ENCODE data around the gene SELENOI. TPM values are rescaled to one million over a fixed set of nuclear protein-coding genes. Genes with fewer than 3 reads are reported as not detected.
A peak's percentile ranks its signal among the peaks of the same experiment; 100 is the strongest.
"Not testable (repeated sequence)": the region's sequence is repeated elsewhere in the genome, so short reads cannot be mapped to it uniquely, and the experiment has no call there.

Gene SELENOI, protein sequence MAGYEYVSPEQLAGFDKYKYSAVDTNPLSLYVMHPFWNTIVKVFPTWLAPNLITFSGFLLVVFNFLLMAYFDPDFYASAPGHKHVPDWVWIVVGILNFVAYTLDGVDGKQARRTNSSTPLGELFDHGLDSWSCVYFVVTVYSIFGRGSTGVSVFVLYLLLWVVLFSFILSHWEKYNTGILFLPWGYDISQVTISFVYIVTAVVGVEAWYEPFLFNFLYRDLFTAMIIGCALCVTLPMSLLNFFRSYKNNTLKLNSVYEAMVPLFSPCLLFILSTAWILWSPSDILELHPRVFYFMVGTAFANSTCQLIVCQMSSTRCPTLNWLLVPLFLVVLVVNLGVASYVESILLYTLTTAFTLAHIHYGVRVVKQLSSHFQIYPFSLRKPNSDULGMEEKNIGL
- 10 to 100 TPM; 26.4 TPM for total RNA-seq

DNA sequence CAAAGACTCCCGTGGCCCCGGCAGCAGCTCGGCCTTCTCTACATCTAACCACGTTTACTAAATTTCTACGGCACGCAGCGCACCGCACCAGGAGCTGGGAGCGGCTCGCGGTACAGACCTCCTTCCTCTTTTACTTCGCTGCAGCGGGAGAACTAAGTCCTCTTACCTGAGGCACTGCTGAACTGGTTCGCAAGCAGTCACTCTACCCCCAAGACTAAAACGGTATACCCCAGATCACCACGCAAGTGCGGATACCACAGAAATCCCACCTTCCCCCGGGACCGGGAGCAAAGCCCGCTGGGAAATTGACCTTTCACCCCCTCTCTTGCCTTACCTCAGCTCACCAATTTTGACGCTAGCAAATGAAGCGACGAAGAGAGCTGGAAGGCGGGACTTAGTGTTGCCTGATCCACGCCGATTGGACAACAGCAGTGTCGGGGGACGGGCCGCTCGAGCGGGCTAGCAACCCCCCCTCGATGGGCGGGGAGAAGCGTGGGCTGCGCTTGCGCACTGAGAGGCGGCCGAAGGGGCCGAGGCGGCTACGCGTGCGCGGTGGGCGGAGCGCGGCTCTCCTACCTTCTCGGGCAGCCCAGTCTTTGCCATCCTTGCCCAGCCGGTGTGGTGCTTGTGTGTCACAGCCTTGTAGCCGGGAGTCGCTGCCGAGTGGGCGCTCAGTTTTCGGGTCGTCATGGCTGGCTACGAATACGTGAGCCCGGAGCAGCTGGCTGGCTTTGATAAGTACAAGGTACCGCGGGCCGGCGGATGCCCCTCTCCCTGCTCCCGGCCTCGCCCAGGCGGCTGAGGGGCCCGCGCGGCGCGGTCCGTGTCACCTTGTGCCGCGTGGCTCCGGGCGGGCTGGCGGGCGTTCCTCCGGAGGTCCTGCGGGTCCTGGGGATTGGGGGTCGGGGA lies at the start of gene SELENOI:
Gene SELENOI (plus strand): TSS at position 599 of the 909 bp plus-strand sequence. CDS start 90 bp downstream, at position 689.
- H3K9me3 Mint-ChIP-seq: no peaks in the 10 kb centered on the region
- H3K27me3 Mint-ChIP-seq: no peaks in the 10 kb centered on the region
- H3K36me3 Mint-ChIP-seq: peaks cover 5% of the 10 kb centered on the region
- ATAC-seq (ENCODE audit: low read depth) (peak; percentile 93), DNase-seq (peak; percentile 100)
- H3K4me3 Mint-ChIP-seq: peak within 1 kb of the TSS; percentile 95
- peaks cover 34% of the 10 kb centered on the region for H3K4me1 Mint-ChIP-seq
- POLR2A ChIA-PET: interaction anchor here (0.5 to 3.4 kb wide), 18 partner anchors 9 to 806 kb away, joined by 3 to 21 read pairs (median 3); partner anchors contain the start of genes DRC1, HADHA, HADHB and OTOF
- peak within 1 kb of the TSS; percentile 91 for H3K27ac Mint-ChIP-seq

DNA sequence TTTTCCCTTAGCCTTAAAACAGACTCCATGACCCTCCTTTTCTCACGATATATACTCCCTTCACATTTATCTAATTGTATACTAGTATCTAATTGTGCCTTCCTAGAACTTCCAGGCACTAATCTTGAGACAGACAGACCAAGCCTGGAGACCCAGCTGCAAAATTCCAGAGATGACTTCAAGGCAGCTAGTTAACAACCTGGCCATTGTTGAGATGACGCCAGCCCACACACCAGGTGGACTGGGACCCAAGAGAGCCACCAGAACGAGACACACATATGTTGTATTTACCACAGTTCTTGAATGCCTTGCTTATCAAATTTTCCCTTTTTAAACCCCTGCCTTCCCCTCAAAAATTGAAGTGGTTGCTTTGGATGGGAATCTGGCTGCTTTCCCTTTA lies 48.9 kb upstream of the SELENOI start:
- DNase-seq: no peak
- POLR2A ChIA-PET: interaction anchor here (0.8 kb wide), 1 partner anchor 48 kb away, joined by 3 read pairs; the partner anchor contains the start of gene SELENOI
- no peak overlapping the region for H3K27ac Mint-ChIP-seq
- H3K27me3 Mint-ChIP-seq: peaks cover 2% of the 10 kb centered on the region
- no peaks in the 10 kb centered on the region for H3K4me1 Mint-ChIP-seq
- no peak overlapping the region for H3K4me3 Mint-ChIP-seq
- H3K36me3 Mint-ChIP-seq: no peaks in the 10 kb centered on the region
- no peak for ATAC-seq (ENCODE audit: low read depth)
- no peaks in the 10 kb centered on the region for H3K9me3 Mint-ChIP-seq

DNA sequence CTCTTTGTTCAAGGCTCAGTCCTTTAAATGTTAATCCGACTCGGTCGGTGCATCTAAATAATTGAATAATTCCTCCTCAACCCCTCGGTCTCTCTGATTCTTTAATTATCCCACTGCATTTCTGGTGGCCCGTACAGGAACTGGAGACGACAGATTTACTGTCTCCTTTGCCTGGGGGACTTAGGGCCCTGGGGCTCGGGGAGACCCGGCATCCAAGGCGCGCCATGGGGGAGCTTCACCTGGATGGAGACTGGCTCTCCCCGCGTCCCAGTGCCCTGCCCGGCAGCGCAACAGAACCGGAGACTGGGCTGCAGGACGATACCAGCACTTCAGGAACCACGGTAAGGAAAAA lies 47.7 kb upstream of the SELENOI start:
- H3K36me3 Mint-ChIP-seq: no peaks in the 10 kb centered on the region
- no peak for DNase-seq
- H3K27me3 Mint-ChIP-seq: peaks cover 2% of the 10 kb centered on the region
- H3K27ac Mint-ChIP-seq: no peak overlapping the region
- H3K9me3 Mint-ChIP-seq: no peaks in the 10 kb centered on the region
- no peak for ATAC-seq (ENCODE audit: low read depth)
- H3K4me3 Mint-ChIP-seq: no peak overlapping the region
- no peaks in the 10 kb centered on the region for H3K4me1 Mint-ChIP-seq
- POLR2A ChIA-PET: interaction anchor here (0.7 to 1.4 kb wide), 5 partner anchors 18 to 52 kb away, joined by 3 to 4 read pairs (median 3); partner anchors contain the start of genes ADGRF3 and SELENOI

DNA sequence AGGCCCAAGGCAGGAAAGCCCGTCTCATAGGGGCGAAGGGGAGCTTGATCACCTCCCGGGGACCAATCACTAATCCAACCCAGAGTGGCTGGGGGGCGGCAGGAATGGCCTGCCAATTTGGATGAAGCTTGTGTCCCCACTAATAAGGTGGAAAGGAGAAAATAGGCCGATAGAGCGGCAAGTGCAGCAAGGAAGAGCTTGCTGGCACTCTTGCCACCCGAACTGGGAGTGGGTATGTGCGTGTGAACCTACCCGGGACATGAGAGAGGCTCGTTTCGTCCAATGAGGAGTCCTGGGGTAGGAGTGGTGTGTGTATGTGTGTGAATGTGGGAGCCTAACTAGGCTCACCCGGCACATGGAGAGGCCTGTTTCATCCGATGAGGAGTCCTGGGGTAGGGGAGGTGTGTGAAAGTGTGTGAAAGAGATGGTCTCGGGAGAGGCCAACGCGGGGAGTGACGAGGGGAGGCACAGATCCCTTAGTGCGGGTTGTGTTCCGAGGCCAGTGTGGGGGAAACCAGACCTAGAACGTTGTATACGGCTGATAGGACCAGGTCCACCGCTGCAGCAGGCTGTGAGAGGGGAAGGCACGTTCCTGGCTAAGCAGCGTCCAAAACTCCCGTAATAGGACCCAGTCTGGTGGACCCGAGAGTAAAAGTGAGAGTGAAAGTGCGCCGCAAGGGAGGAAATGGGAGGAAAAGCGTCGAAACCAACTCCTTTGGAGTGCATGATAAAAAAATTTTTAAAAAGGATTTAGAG lies 47.1 kb upstream of the SELENOI start:
- H3K36me3 Mint-ChIP-seq: no peaks in the 10 kb centered on the region
- H3K4me1 Mint-ChIP-seq: no peaks in the 10 kb centered on the region
- no peak overlapping the region for H3K27ac Mint-ChIP-seq
- peak; percentile 60 for ATAC-seq (ENCODE audit: low read depth)
- peaks cover 2% of the 10 kb centered on the region for H3K27me3 Mint-ChIP-seq
- POLR2A ChIA-PET: interaction anchor here (0.7 to 1.4 kb wide), 7 partner anchors 18 to 53 kb away, joined by 3 to 4 read pairs (median 3); partner anchors contain the start of genes ADGRF3 and SELENOI
- DNase-seq: peak; percentile 61
- no peak overlapping the region for H3K4me3 Mint-ChIP-seq
- no peaks in the 10 kb centered on the region for H3K9me3 Mint-ChIP-seq

DNA sequence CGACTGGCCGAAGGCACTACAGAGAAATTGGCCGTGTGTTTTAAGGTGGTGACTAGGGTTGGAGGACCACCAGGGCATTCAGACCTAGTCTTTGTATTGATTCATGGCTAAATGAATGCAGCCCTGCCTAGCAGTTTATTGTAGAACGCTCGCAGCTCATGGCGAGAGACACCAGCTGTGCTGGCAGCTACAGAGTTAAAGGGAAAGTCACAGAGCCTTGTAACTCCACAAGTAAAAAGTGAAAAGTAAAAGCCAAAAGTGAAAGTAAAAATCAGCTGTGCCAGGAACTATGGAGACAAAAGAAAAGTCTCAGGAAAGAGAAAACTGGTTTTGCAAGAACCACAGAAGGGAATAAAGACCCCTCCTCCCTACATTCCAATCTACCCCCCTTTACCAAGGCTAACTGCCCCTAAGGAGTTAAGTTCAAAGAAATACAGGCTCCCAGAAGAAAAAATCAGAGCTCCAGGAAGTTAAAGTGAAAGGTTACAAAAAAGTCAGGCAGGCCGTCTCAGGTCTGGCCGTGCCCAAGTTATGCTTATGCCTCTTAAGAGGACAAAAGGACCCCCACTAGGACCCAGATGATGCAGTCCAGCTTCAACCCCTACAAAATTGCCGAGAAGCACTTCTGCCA lies 46.4 kb upstream of the SELENOI start:
- H3K4me3 Mint-ChIP-seq: no peak overlapping the region
- no peak overlapping the region for H3K27ac Mint-ChIP-seq
- no peaks in the 10 kb centered on the region for H3K9me3 Mint-ChIP-seq
- ATAC-seq (ENCODE audit: low read depth) (peak; percentile 55), DNase-seq (peak; percentile 47)
- H3K27me3 Mint-ChIP-seq: peaks cover 2% of the 10 kb centered on the region
- POLR2A ChIA-PET: interaction anchor here (0.6 to 1.4 kb wide), 10 partner anchors 17 to 1245 kb away, joined by 3 to 13 read pairs (median 4); partner anchors contain the start of genes ADGRF3, HADHA, HADHB and SELENOI
- H3K36me3 Mint-ChIP-seq: no peaks in the 10 kb centered on the region
- H3K4me1 Mint-ChIP-seq: no peaks in the 10 kb centered on the region

DNA sequence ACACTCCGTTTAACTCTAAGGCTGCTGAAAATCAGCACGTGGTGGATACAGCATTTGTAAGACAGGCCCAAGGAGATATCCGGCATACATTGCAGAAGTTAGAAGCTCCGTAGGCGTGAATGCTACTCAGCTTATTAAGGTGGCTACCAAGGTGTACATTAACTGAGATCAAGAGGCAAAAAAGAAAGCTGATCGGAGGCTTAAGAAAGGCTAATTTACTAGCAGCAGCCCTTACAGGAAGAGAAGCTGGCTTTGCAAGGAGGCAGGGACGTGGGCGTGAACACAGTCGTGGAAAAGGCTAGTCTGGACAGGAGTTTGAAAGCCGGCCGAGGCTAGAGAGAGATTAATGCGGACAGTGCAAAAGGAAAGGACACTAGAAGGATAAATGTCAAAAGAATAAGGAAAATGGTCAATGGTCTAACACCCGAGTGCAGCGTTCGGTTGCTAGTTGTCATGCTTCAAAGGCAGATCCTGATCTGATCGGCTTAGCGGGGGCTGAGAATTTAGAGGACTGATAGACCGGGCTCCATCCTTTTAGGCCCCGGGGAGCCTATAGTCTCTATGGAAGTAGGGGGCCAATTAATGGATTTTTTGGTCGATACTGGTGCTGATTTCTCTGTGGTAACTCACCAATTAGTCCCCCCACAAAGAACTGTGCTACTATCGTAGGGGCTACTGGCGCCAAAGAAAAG lies 45.6 kb upstream of the SELENOI start:
- Mint-ChIP-seq H3K4me3 (no peak overlapping the region), H3K36me3 (no peaks in the 10 kb centered on the region), H3K9me3 (no peaks in the 10 kb centered on the region), H3K4me1 (no peaks in the 10 kb centered on the region), H3K27ac (no peak overlapping the region), H3K27me3 (peaks cover 2% of the 10 kb centered on the region)
- ATAC-seq (ENCODE audit: low read depth): peak; percentile 29
- DNase-seq: no peak
- POLR2A ChIA-PET: interaction anchor here (0.6 to 1.4 kb wide), 8 partner anchors 17 to 1244 kb away, joined by 3 to 13 read pairs (median 4); partner anchors contain the start of genes HADHA, HADHB and SELENOI

DNA sequence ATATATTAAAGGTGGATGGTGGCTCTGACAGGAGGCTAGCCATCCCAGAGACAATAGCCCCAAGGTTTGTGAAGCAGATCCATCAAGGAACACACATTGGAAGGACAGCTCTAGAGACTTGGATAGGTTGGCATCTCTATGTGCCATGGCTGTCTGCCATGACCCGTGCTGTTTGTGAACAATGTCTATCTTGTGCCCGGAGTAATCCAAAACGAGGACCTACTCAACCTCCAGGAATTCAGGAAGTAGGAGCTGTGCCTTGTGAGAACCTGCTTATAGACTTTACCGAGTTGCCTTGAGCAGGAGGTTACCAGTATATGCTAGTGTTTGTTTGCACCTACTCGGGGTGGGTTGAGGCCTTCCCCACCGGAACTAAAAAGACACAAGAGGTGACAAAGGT lies 43.1 kb upstream of the SELENOI start:
- ATAC-seq (ENCODE audit: low read depth): no peak
- no peak for DNase-seq
- POLR2A ChIA-PET: no interaction called here
- H3K4me3 Mint-ChIP-seq: no peak overlapping the region
- H3K27me3 Mint-ChIP-seq: no peaks in the 10 kb centered on the region
- no peaks in the 10 kb centered on the region for H3K9me3 Mint-ChIP-seq
- H3K27ac Mint-ChIP-seq: no peak overlapping the region
- no peaks in the 10 kb centered on the region for H3K36me3 Mint-ChIP-seq
- H3K4me1 Mint-ChIP-seq: no peaks in the 10 kb centered on the region

DNA sequence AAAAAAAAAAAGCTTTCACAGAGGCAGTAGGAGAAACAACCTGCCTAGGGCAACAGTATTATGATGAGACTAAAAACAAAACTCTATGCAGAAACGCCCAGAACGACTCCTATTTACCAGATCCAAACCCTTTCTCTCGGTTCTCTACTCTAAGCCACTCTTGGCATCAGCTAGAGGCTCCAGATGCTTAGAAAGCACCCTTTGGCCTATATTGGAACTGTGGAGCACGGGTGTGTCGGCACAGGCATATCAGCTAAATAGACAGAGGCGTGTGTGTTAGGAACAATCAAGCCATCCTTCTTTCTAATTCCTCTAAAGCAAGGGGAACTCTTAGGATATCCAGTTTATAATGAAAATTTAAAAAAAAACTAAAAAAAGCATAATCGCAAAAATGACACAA lies 40.8 kb upstream of the SELENOI start:
- POLR2A ChIA-PET: not testable (repeated sequence)

DNA sequence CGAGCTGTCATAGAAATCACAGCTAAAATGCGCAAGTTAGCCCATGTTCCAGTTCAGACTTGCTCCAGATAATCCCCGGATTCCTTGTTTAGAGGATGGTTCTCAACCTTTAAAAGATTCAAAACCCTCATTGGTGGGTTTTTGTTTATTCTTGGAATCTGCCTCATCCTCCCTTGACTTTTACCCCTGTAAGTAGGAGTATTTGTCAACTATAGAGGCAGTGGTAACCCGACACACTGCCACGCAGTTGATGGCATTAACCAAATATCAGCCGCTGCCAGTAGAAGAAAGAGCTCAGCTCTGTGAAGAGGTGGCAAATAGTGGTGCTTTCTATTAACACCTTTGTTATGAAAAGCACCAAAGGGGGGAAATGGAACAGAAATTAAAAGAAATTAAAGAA lies 40.4 kb upstream of the SELENOI start:
- Mint-ChIP-seq H3K4me1 (no peaks in the 10 kb centered on the region), H3K27ac (no peak overlapping the region), H3K27me3 (no peaks in the 10 kb centered on the region), H3K4me3 (no peak overlapping the region), H3K9me3 (no peaks in the 10 kb centered on the region), H3K36me3 (no peaks in the 10 kb centered on the region)
- DNase-seq (no peak), ATAC-seq (ENCODE audit: low read depth) (no peak)
- POLR2A ChIA-PET: no interaction called here

More for the DNA sequence above, 40.8 kb upstream of the SELENOI start:
- H3K27me3 Mint-ChIP-seq; H3K9me3 Mint-ChIP-seq; DNase-seq; H3K4me1 Mint-ChIP-seq; H3K36me3 Mint-ChIP-seq; H3K4me3 Mint-ChIP-seq; ATAC-seq (ENCODE audit: low read depth); H3K27ac Mint-ChIP-seq: not testable (repeated sequence)

DNA sequence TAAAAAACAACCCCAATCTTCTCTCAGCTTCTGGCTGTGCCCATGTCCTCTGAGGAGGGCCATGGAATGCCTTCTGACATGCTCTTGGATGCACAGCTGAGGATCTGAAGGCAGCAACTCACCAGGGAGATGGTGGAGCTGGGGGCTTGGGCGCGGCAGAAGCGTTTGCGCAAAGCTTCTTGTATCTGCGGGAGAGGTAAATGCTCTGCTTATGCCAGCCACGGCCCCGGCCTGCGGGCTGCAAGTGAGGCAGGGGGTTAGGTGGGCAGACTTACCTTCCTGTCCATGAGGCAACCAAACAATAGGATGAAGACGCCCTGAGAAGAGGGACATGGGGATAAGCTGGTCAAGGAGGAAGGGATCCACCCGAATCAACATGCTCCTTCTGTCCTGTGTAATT lies 36.0 kb upstream of the SELENOI start:
- DNase-seq (no peak), ATAC-seq (ENCODE audit: low read depth) (no peak)
- no peak overlapping the region for H3K4me3 Mint-ChIP-seq
- H3K9me3 Mint-ChIP-seq: no peaks in the 10 kb centered on the region
- no peaks in the 10 kb centered on the region for H3K27me3 Mint-ChIP-seq
- H3K4me1 Mint-ChIP-seq: no peaks in the 10 kb centered on the region
- no peak overlapping the region for H3K27ac Mint-ChIP-seq
- POLR2A ChIA-PET: no interaction called here
- no peaks in the 10 kb centered on the region for H3K36me3 Mint-ChIP-seq

DNA sequence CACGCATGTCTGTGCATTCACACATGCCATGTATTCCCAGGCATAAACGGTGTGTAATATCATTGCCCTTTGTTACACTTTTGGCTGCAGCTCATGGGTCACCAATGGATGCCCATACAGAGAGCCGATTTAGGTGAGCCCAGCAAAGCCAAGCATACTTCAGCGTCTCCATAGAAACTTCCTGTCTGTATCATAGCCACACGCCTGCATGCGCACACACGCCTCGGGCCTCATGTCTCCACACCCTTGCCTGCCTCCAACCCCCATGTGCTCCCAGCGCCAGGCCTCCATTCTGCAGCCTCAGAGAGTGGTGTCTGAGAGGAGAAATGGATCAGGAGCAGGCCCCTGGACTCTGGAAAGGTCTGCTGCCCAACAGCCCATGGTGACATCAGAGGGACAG lies 33.5 kb upstream of the SELENOI start:
- ATAC-seq (ENCODE audit: low read depth): no peak
- Mint-ChIP-seq H3K9me3 (no peaks in the 10 kb centered on the region), H3K27ac (no peak overlapping the region), H3K27me3 (no peaks in the 10 kb centered on the region), H3K4me3 (no peak overlapping the region), H3K4me1 (no peaks in the 10 kb centered on the region), H3K36me3 (no peaks in the 10 kb centered on the region)
- POLR2A ChIA-PET: no interaction called here
- no peak for DNase-seq

DNA sequence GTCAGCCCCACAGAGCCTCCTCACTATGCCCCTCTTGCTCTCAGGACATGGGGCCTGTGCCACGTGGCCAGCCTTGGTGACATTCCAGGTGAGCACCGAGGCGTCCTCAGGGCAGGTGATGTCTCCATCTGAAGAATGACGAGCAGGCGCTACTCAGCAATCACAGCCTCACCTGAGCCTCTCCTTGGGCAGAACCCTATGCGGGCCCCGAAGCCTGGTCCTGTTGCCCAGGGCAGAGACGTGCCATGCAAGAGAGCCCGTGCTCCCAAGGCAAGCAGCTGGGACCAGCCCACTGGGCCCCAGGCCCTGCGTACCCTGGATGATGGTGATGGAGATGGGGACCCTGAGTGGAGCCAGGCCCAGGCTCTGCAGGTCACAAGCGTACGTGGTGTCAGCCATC lies 32.5 kb upstream of the SELENOI start:
- no peak overlapping the region for H3K27ac Mint-ChIP-seq
- no peaks in the 10 kb centered on the region for H3K27me3 Mint-ChIP-seq

More for the DNA sequence above, 32.5 kb upstream of the SELENOI start:
- no peaks in the 10 kb centered on the region for H3K9me3 Mint-ChIP-seq
- POLR2A ChIA-PET: no interaction called here
- no peaks in the 10 kb centered on the region for H3K4me1 Mint-ChIP-seq
- no peak overlapping the region for H3K4me3 Mint-ChIP-seq
- ATAC-seq (ENCODE audit: low read depth): no peak
- DNase-seq: no peak
- H3K36me3 Mint-ChIP-seq: no peaks in the 10 kb centered on the region

Data from activated naive CD8-positive, alpha-beta T cell treated with anti-CD3 and anti-CD28 coated beads, Interleukin-2, amount 10 ng/mL, durations not matched to agents 7 days and 5 days (primary cell).